IMR-90 (cell line): ENCODE measurements around the gene BTF3L4.

Experiments used
- CEBPB ChIP-seq: IDR thresholded peaks from 2 replicates; pipeline ENCODE4 v1.6.1; 2012; ENCODE audit warnings: low read depth, low read length, improper control_type of control experiment
- CHD1 ChIP-seq: IDR thresholded peaks from 2 replicates; pipeline ENCODE4 v1.6.1; 2012; ENCODE audit warnings: low read depth, low read length, improper control_type of control experiment
- FOS ChIP-seq: fragments of 150-350 bp; IDR thresholded peaks from 2 replicates; pipeline ENCODE4 v1.6.1; 2016; ENCODE audit warnings: low read depth, low read length
- MAFK ChIP-seq: IDR thresholded peaks from 2 replicates; pipeline ENCODE4 v1.6.1; 2012; ENCODE audit warnings: low read depth, low read length, improper control_type of control experiment
- MXI1 ChIP-seq: IDR thresholded peaks from 2 replicates; pipeline ENCODE4 v1.6.1; 2012; ENCODE audit warnings: low read depth, mild to moderate bottlenecking, low read length, moderate library complexity, borderline replicate concordance
- NFE2L2 ChIP-seq: fragments of 150-350 bp; IDR thresholded peaks from 2 replicates; pipeline ENCODE4 v1.6.1; 2016; ENCODE audit warnings: low read depth, mild to moderate bottlenecking, low read length
- POLR2A ChIP-seq: IDR thresholded peaks from 2 replicates; pipeline ENCODE4 v1.6.1; 2012; ENCODE audit warnings: mild to moderate bottlenecking, low read depth, low read length
- RAD21 ChIP-seq: IDR thresholded peaks from 2 replicates; pipeline ENCODE4 v1.6.1; 2012; ENCODE audit warnings: low read length, improper control_type of control experiment
- RCOR1 ChIP-seq: IDR thresholded peaks from 2 replicates; pipeline ENCODE4 v1.6.1; 2012; ENCODE audit warnings: mild to moderate bottlenecking, low read length, improper control_type of control experiment; ENCODE audit not compliant: insufficient replicate concordance
- RFX5 ChIP-seq: IDR thresholded peaks from 2 replicates; pipeline ENCODE4 v1.8.0; 2012; ENCODE audit warnings: low read depth, mild to moderate bottlenecking, low read length, moderate library complexity
- SMC3 ChIP-seq: fragments of 150-350 bp; IDR thresholded peaks from 2 replicates; pipeline ENCODE4 v1.6.1; 2016; ENCODE audit warnings: low read depth, mild to moderate bottlenecking, antibody characterized with exemption, low read length, moderate library complexity
- TF ChIP-seq, protein P1 (sequence below): conservative IDR thresholded peaks from 2 replicates; pipeline ENCODE4 v1.5.1; 2012; ENCODE audit warnings: mild to moderate bottlenecking, low read depth, low read length, improper control_type of control experiment
- TF ChIP-seq, protein P2 (sequence below): fragments of 150-350 bp; IDR thresholded peaks from 2 replicates; pipeline ENCODE4 v1.6.1; 2016; ENCODE audit warnings: low read depth, mild to moderate bottlenecking, low read length, moderate library complexity, borderline replicate concordance

DNA sequence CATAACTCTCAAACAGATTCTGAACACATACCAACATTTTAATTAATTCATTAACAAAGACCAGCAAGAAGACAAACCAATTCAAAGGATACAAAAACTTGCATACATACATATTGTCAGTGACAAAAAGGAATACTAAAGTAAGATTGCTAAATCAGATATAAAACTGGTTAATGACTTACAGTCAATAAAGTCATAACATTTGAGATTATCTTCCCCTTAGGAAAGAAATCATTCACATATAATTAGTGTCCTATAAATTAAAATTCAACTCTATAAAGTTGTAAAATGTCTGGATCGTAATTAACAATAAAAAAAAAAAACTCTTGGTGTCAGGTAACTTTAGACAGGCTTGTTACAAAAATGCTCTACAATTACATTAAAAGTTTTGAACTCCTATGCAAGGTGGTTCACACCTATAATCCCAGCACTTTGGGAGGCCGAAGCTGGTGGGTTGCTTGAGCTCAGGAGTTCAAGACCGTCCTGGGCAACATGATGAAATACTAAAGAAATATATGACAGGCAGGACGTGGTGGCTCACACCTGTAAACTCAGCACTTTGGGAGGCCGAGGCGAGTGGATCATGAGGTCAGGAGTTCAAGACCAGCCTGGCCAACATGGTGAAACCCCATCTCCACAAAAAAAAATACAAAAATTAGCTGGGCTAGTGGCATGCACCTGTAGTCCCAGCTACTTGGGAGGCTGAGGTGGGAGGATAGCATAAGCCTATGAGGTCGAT is 47.9 kb upstream of the BTF3L4 start:
- no peak for TF ChIP-seq RFX5
- TF ChIP-seq, protein P1, sequence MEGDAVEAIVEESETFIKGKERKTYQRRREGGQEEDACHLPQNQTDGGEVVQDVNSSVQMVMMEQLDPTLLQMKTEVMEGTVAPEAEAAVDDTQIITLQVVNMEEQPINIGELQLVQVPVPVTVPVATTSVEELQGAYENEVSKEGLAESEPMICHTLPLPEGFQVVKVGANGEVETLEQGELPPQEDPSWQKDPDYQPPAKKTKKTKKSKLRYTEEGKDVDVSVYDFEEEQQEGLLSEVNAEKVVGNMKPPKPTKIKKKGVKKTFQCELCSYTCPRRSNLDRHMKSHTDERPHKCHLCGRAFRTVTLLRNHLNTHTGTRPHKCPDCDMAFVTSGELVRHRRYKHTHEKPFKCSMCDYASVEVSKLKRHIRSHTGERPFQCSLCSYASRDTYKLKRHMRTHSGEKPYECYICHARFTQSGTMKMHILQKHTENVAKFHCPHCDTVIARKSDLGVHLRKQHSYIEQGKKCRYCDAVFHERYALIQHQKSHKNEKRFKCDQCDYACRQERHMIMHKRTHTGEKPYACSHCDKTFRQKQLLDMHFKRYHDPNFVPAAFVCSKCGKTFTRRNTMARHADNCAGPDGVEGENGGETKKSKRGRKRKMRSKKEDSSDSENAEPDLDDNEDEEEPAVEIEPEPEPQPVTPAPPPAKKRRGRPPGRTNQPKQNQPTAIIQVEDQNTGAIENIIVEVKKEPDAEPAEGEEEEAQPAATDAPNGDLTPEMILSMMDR, result no peak
- no peak for TF ChIP-seq CHD1
- no peak for TF ChIP-seq POLR2A
- no peak for TF ChIP-seq SMC3
- no peak for TF ChIP-seq MXI1
- TF ChIP-seq CEBPB, result no peak
- TF ChIP-seq, protein P2, sequence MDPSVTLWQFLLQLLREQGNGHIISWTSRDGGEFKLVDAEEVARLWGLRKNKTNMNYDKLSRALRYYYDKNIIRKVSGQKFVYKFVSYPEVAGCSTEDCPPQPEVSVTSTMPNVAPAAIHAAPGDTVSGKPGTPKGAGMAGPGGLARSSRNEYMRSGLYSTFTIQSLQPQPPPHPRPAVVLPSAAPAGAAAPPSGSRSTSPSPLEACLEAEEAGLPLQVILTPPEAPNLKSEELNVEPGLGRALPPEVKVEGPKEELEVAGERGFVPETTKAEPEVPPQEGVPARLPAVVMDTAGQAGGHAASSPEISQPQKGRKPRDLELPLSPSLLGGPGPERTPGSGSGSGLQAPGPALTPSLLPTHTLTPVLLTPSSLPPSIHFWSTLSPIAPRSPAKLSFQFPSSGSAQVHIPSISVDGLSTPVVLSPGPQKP, result no peak
- no peak for TF ChIP-seq RAD21
- no peak for TF ChIP-seq FOS
- TF ChIP-seq MAFK, result no peak
- no peak for TF ChIP-seq NFE2L2
- no peak for TF ChIP-seq RCOR1
